NCI-H345 (cell line): ENCODE measurements around the gene CPZ.

Source experiments
- DNase-seq: peaks from one replicate; lab custom pipeline; 2025; lab: John Stamatoyannopoulos, UW

The CPZ gene

GRCh38 chr4:8639777-8640720, 47.5 kb downstream of the CPZ start:
- no peak for DNase-seq

GRCh38 chr4:8640816-8641215, 48.3 kb downstream of the CPZ start:
- no peak for DNase-seq

GRCh38 chr4:8641256-8641655, 48.7 kb downstream of the CPZ start:
- DNase-seq = no peak

GRCh38 chr4:8641931-8642650, 49.5 kb downstream of the CPZ start:
- no peak for DNase-seq

- DNase-seq = no peak
Observed at GRCh38 chr4:8642651-8643321, 50.2 kb downstream of the CPZ start.

- DNase-seq = no peak
Observed at GRCh38 chr4:8643441-8643840, 50.9 kb downstream of the CPZ start.

GRCh38 chr4:8643986-8644385, 51.4 kb downstream of the CPZ start:
- no peak for DNase-seq

GRCh38 chr4:8644461-8644891, 51.9 kb downstream of the CPZ start:
- DNase-seq = no peak

- DNase-seq = no peak
Observed at GRCh38 chr4:8644966-8645752, 52.6 kb downstream of the CPZ start.

- no peak for DNase-seq
Observed at GRCh38 chr4:8645753-8646124, 53.2 kb downstream of the CPZ start.

GRCh38 chr4:8646296-8647093, 53.9 kb downstream of the CPZ start:
- no peak for DNase-seq

GRCh38 chr4:8647094-8647570, 54.6 kb downstream of the CPZ start:
- no peak for DNase-seq

GRCh38 chr4:8647626-8648025, 55.1 kb downstream of the CPZ start:
- no peak for DNase-seq

GRCh38 chr4:8648296-8648695, 55.7 kb downstream of the CPZ start:
- no peak for DNase-seq

- DNase-seq = no peak
Observed at GRCh38 chr4:8648816-8649630, 56.5 kb downstream of the CPZ start.

GRCh38 chr4:8649631-8650361, 57.2 kb downstream of the CPZ start:
- DNase-seq = no peak

- no peak for DNase-seq
Observed at GRCh38 chr4:8651661-8652180, 59.2 kb downstream of the CPZ start.

- no peak for DNase-seq
Observed at GRCh38 chr4:8652181-8653078, 59.9 kb downstream of the CPZ start.
